SK-N-SH (cell line): ENCODE results near the gene PRM1.

Source experiments
- EZH2phosphoT487 ChIP-seq: fragments of 200-600 bp; sonication (generic); IDR thresholded peaks from 2 replicates; pipeline ENCODE4 v1.6.1; 2017; ENCODE audit warnings: low read depth, mixed run types, mild to moderate bottlenecking, antibody characterized with exemption, moderate library complexity, borderline replicate concordance
- MAX ChIP-seq: IDR thresholded peaks from 2 replicates; pipeline ENCODE4 v1.4.0; 2012; ENCODE audit warnings: low read depth
- NFIC ChIP-seq: IDR thresholded peaks from 2 replicates; pipeline ENCODE4 v1.4.0; 2012; ENCODE audit warnings: borderline replicate concordance
- POLR2AphosphoS5 ChIP-seq: IDR thresholded peaks from 2 replicates; pipeline ENCODE4 v1.6.1; 2012; ENCODE audit warnings: low read depth, low read length
- TAF1 ChIP-seq: IDR thresholded peaks from 2 replicates; pipeline ENCODE4 v1.6.1; 2012; ENCODE audit warnings: low read depth, mild to moderate bottlenecking, low read length, moderate library complexity, borderline replicate concordance
- YY1 ChIP-seq: IDR thresholded peaks from 2 replicates; pipeline ENCODE4 v1.4.0; 2012; ENCODE audit warnings: low read depth, mild to moderate bottlenecking
- TF ChIP-seq, protein P1 (sequence below): IDR thresholded peaks from 2 replicates; pipeline ENCODE4 v1.4.0; 2012; ENCODE audit warnings: low read depth, borderline replicate concordance
- TF ChIP-seq, protein P2 (sequence below): fragments of 200-600 bp; sonication (generic); IDR thresholded peaks from 2 replicates; pipeline ENCODE4 v1.6.1; 2017; ENCODE audit warnings: antibody characterized with exemption, mild to moderate bottlenecking, moderate library complexity

- TF ChIP-seq EZH2phosphoT487: no peak
- TF ChIP-seq, protein P1, sequence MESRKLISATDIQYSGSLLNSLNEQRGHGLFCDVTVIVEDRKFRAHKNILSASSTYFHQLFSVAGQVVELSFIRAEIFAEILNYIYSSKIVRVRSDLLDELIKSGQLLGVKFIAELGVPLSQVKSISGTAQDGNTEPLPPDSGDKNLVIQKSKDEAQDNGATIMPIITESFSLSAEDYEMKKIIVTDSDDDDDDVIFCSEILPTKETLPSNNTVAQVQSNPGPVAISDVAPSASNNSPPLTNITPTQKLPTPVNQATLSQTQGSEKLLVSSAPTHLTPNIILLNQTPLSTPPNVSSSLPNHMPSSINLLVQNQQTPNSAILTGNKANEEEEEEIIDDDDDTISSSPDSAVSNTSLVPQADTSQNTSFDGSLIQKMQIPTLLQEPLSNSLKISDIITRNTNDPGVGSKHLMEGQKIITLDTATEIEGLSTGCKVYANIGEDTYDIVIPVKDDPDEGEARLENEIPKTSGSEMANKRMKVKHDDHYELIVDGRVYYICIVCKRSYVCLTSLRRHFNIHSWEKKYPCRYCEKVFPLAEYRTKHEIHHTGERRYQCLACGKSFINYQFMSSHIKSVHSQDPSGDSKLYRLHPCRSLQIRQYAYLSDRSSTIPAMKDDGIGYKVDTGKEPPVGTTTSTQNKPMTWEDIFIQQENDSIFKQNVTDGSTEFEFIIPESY: no peak
- TF ChIP-seq, protein P2, sequence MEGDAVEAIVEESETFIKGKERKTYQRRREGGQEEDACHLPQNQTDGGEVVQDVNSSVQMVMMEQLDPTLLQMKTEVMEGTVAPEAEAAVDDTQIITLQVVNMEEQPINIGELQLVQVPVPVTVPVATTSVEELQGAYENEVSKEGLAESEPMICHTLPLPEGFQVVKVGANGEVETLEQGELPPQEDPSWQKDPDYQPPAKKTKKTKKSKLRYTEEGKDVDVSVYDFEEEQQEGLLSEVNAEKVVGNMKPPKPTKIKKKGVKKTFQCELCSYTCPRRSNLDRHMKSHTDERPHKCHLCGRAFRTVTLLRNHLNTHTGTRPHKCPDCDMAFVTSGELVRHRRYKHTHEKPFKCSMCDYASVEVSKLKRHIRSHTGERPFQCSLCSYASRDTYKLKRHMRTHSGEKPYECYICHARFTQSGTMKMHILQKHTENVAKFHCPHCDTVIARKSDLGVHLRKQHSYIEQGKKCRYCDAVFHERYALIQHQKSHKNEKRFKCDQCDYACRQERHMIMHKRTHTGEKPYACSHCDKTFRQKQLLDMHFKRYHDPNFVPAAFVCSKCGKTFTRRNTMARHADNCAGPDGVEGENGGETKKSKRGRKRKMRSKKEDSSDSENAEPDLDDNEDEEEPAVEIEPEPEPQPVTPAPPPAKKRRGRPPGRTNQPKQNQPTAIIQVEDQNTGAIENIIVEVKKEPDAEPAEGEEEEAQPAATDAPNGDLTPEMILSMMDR: no peak
- TF ChIP-seq POLR2AphosphoS5: no peak
- no peak for TF ChIP-seq TAF1
- no peak for TF ChIP-seq MAX
- no peak for TF ChIP-seq NFIC
- no peak for TF ChIP-seq YY1
These were observed 45.1 kb upstream of the PRM1 start for GRCh38 chr16:11326084-11326736.
